PC-3 (cell line): ENCODE data around the gene SLC23A2. TPM values are rescaled to one million over a fixed set of nuclear protein-coding genes. Genes with fewer than 3 reads are reported as not detected.
A peak's percentile ranks its signal among the peaks of the same experiment; 100 is the strongest.

Source experiments
- ATAC-seq: fragments of 200-7000 bp; cut with Tn5 transposase; 2 replicates; pipeline ENCODE4 v1.9.1; 2020; ENCODE audit warnings: mild to moderate bottlenecking, moderate library complexity
- BruUV-seq: library from RNA; stranded (reverse); fragments of 400-500 nt; replicated peaks from 2 replicates; lab custom pipeline; 2021; lab: Mats Ljungman, UMichigan
- CTCF ChIA-PET: fragments of 300-600 bp; sonication (Branson Sonifier 250); formaldehyde crosslinking; loops from one replicate; lab custom pipeline; 2022; ENCODE audit warnings: antibody characterized with exemption; lab: Charles Lee
- POLR2A ChIA-PET: fragments of 300-600 bp; sonication (Branson Sonifier 250); formaldehyde crosslinking; loops from one replicate; lab custom pipeline; 2022; ENCODE audit warnings: antibody characterized with exemption; ENCODE audit not compliant: unreplicated experiment; lab: Charles Lee
- DNase-seq: peaks from one replicate; pipeline ENCODE4 v3.0.0-alpha.2; 2015
- H2AFZ ChIP-seq: fragments of 300-600 bp; sonication (generic); 2 replicates; pipeline ENCODE4 v1.6.0; 2016; ENCODE audit warnings: antibody characterized with exemption, low read length
- H3F3A ChIP-seq: fragments of 300-600 bp; sonication (generic); one replicate; pipeline ENCODE4 v1.6.0; 2017; ENCODE audit warnings: antibody characterized with exemption, low read length, control low read depth, mild to moderate bottlenecking; ENCODE audit not compliant: unreplicated experiment
- H3K27ac ChIP-seq: fragments of 300-600 bp; sonication (generic); 2 replicates; pipeline ENCODE4 v1.5.1; 2016; ENCODE audit warnings: mild to moderate bottlenecking, low read length
- H3K27me3 ChIP-seq: fragments of 300-600 bp; sonication (generic); 2 replicates; pipeline ENCODE4 v1.6.1; 2016; ENCODE audit warnings: low read length, mixed read lengths
- H3K36me3 ChIP-seq: fragments of 300-600 bp; sonication (generic); 2 replicates; pipeline ENCODE4 v1.6.1; 2016; ENCODE audit warnings: low read depth, mixed run types, low read length, mixed read lengths
- H3K4me1 ChIP-seq: fragments of 300-600 bp; sonication (generic); 2 replicates; pipeline ENCODE4 v1.5.1; 2016; ENCODE audit warnings: low read length; ENCODE audit not compliant: insufficient read depth
- H3K4me2 ChIP-seq: fragments of 300-600 bp; sonication (generic); 2 replicates; pipeline ENCODE4 v1.6.0; 2016; ENCODE audit warnings: low read length
- H3K4me3 ChIP-seq: fragments of 300-600 bp; sonication (generic); 2 replicates; pipeline ENCODE4 v1.5.1; 2016; ENCODE audit warnings: mild to moderate bottlenecking, low read length, mixed read lengths
- H3K79me2 ChIP-seq: fragments of 300-600 bp; sonication (generic); 2 replicates; pipeline ENCODE4 v1.6.1; 2017; ENCODE audit warnings: low read length, mixed read lengths
- H3K9ac ChIP-seq: fragments of 300-600 bp; sonication (generic); 2 replicates; pipeline ENCODE4 v1.6.0; 2016; ENCODE audit warnings: mild to moderate bottlenecking, low read length
- H3K9me2 ChIP-seq: fragments of 300-600 bp; sonication (generic); replicated peaks from 2 replicates; pipeline ENCODE4 v1.6.1; 2016; ENCODE audit warnings: mixed run types, low read length, mixed read lengths
- H3K9me3 ChIP-seq: fragments of 300-600 bp; sonication (generic); 2 replicates; pipeline ENCODE4 v1.6.1; 2016; ENCODE audit warnings: low read length, mixed read lengths
- H4K20me1 ChIP-seq: fragments of 300-600 bp; sonication (generic); 2 replicates; pipeline ENCODE4 v1.6.1; 2016; ENCODE audit warnings: low read length, mixed read lengths
- EZH2 ChIP-seq: fragments of 300-600 bp; sonication (generic); IDR thresholded peaks from one replicate; pipeline ENCODE4 v1.6.1; 2017; ENCODE audit warnings: antibody characterized with exemption, mild to moderate bottlenecking, low read length; ENCODE audit not compliant: unreplicated experiment
- EZH2phosphoT487 ChIP-seq: fragments of 300-600 bp; sonication (generic); IDR thresholded peaks from 2 replicates; pipeline ENCODE4 v1.6.1; 2018; ENCODE audit warnings: mild to moderate bottlenecking, antibody characterized with exemption, low read length, borderline replicate concordance
- intact Hi-C: fragments of 100-400 bp; cut with micrococcal nuclease; formaldehyde crosslinking; loops from 2 replicates; pipeline ENCODE4 v1.9.0; 2023
- total RNA-seq: library from RNA; depleted of rRNA; stranded (reverse); fragments of >200 nt; gene quantifications from 2 replicates; pipeline ENCODE4 v1.2.3, GENCODE V29; 2014
- TF ChIP-seq, protein P1 (sequence below): fragments of 300-600 bp; sonication (generic); conservative IDR thresholded peaks from 2 replicates; pipeline ENCODE4 v1.5.1; 2017; ENCODE audit warnings: antibody characterized with exemption, low read depth, mild to moderate bottlenecking, low read length

SLC23A2 gene
- total RNA-seq, 1 experiment from 2014 or later = 18.3 TPM

DNA sequence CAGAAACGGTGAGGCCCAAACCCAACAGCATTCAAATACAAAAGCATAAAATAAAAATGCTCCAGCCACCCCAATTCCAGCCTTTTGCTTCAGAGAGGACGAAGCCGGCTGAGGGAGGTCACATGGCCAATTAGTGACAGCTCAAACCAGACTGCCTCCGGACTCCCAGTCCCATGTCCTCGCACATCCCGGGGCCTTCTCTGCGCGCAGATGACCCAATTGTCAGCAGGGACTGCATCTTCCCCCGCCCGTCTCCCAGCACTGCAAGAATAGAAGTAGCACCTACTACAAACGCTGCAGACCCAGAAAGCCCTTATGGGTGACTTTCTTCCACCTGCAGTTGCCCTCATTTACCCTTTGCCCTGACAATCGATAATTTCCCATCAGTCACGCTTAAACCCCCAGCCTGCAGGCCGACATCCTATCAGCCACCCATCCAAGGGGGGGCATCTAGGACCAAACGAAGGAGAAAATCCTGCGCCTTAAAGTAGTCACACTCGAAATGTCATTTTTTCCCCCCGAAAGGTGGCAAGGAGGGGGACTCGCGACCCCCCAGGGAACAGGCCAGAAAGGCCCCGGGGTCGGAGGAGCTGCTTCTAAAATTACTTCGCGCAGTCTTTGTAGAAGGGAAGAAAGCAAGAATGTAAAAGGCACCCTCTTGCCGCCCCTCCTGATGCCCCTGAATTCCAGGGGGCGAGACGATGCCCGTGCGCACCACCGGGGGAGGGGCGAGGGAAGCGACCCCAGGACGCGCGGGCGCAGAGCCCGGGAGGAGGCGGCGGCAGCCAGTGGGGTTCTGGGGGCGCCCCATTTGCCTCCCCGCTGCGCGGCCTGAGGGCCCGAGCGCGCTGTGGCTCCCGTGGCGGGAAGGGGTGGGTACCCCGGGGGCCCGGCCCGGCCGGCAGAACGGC is 792 bp downstream of the SLC23A2 start:
- BruUV-seq = no TSS peak
- H3K79me2 ChIP-seq = peaks cover 53% of the 10 kb centered on the region
- no peaks in the 10 kb centered on the region for H3K9me3 ChIP-seq
- H4K20me1 ChIP-seq = peaks cover 14% of the 10 kb centered on the region; the same call in 1 of the 2 replicates
- H3K27ac ChIP-seq = no peak overlapping the region
- H3K9ac ChIP-seq = peak overlapping the region; percentile 79
- no peaks in the 10 kb centered on the region for H3K27me3 ChIP-seq
- H3K4me3 ChIP-seq = peak overlapping the region; percentile 84
- H3K36me3 ChIP-seq = no peaks in the 10 kb centered on the region
- H2AFZ ChIP-seq = peak overlapping the region; percentile 48
- intact Hi-C loops = loop anchor here (1.0 kb wide), 1 partner anchor 100 kb away; no protein-coding TSS in a partner anchor
- H3K9me2 ChIP-seq = no peaks in the 10 kb centered on the region
- ATAC-seq (peak; percentile 52), DNase-seq (no peak)
- ChIA-PET CTCF (no interaction called here), POLR2A (no interaction called here)
- no peaks in the 10 kb centered on the region for H3F3A ChIP-seq
- H3K4me2 ChIP-seq = peak overlapping the region; percentile 97
- TF ChIP-seq EZH2 = no peak
- TF ChIP-seq, protein P1, sequence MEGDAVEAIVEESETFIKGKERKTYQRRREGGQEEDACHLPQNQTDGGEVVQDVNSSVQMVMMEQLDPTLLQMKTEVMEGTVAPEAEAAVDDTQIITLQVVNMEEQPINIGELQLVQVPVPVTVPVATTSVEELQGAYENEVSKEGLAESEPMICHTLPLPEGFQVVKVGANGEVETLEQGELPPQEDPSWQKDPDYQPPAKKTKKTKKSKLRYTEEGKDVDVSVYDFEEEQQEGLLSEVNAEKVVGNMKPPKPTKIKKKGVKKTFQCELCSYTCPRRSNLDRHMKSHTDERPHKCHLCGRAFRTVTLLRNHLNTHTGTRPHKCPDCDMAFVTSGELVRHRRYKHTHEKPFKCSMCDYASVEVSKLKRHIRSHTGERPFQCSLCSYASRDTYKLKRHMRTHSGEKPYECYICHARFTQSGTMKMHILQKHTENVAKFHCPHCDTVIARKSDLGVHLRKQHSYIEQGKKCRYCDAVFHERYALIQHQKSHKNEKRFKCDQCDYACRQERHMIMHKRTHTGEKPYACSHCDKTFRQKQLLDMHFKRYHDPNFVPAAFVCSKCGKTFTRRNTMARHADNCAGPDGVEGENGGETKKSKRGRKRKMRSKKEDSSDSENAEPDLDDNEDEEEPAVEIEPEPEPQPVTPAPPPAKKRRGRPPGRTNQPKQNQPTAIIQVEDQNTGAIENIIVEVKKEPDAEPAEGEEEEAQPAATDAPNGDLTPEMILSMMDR = no peak
- TF ChIP-seq EZH2phosphoT487 = no peak
- H3K4me1 ChIP-seq = peaks cover 13% of the 10 kb centered on the region

DNA sequence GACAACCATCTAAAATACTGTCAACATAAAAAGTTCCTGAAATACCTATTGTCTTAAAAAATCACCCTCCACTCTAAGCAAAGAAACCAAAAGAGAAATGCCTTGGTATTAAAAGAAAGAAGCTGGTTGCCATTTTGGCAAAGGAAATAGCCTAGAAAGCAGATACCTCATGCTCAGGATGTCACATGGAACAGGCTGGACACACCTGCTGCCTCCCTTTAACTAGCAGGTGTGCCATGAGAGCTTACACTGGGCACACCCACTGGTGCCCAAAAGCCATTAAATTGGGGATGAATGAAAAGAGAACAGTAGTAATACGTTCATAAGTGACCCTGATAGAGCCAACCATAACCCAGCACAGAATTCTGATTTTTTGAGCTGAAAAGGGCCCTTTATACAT is 1.5 kb downstream of the SLC23A2 start:
- peak overlapping the region; percentile 48 for H2AFZ ChIP-seq
- ATAC-seq (no peak), DNase-seq (no peak)
- H3K9me3 ChIP-seq = no peaks in the 10 kb centered on the region
- BruUV-seq = no TSS peak
- TF ChIP-seq, protein P1 = no peak
- TF ChIP-seq EZH2 = no peak
- no peak for TF ChIP-seq EZH2phosphoT487
- no peaks in the 10 kb centered on the region for H3K27me3 ChIP-seq
- no peaks in the 10 kb centered on the region for H3F3A ChIP-seq
- H3K9ac ChIP-seq = peak overlapping the region; percentile 79; the same call in 1 of the 2 replicates
- ChIA-PET CTCF (no interaction called here), POLR2A (no interaction called here)
- intact Hi-C loops = loop anchor here (1.0 kb wide), 1 partner anchor 101 kb away; no protein-coding TSS in a partner anchor
- H3K27ac ChIP-seq = no peak overlapping the region
- H3K79me2 ChIP-seq = peaks cover 60% of the 10 kb centered on the region
- H3K4me1 ChIP-seq = peaks cover 13% of the 10 kb centered on the region
- H3K9me2 ChIP-seq = no peaks in the 10 kb centered on the region
- H3K36me3 ChIP-seq = no peaks in the 10 kb centered on the region
- H4K20me1 ChIP-seq = peaks cover 14% of the 10 kb centered on the region; the same call in 1 of the 2 replicates
- peak overlapping the region; percentile 84 for H3K4me3 ChIP-seq
- H3K4me2 ChIP-seq = peak overlapping the region; percentile 97

DNA sequence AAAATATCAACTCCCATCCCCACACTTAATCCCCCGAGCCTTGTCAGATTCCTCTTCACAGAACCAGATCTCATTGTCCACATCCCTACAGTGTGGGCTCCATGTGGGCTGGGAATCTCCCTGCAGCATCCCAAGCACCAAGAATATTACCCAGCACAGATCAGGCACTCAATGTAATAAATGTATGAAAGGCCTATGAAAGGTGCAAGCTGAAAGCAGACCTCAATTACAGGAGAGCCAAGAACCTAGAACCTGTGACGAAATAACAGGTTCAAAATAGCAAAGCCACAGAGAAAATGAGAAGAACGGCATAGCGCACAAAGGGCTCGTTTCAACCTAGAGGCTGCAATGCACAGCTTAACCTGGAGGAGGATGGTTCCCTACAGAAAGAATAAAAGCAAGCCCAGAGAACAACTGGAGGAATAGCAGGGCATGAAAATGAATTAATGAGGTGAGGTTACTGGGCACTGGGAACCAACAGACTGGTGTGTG is 3.1 kb downstream of the SLC23A2 start:
- Histone ChIP-seq H3K9me2 (no peaks in the 10 kb centered on the region), H3K4me2 (no peak overlapping the region), H3K4me3 (no peak overlapping the region), H3K79me2 (peaks cover 73% of the 10 kb centered on the region), H3K9ac (no peak overlapping the region), H2AFZ (no peak overlapping the region), H3K27ac (no peak overlapping the region), H3F3A (no peaks in the 10 kb centered on the region), H3K9me3 (no peaks in the 10 kb centered on the region), H4K20me1 (peaks cover 14% of the 10 kb centered on the region; the same call in 1 of the 2 replicates), H3K36me3 (no peaks in the 10 kb centered on the region), H3K27me3 (no peaks in the 10 kb centered on the region), H3K4me1 (peaks cover 13% of the 10 kb centered on the region)
- ATAC-seq = no peak
- DNase-seq = peak; percentile 13
- POLR2A ChIA-PET = no interaction called here
- intact Hi-C loops = no loop called here
- CTCF ChIA-PET = interaction anchor here (0.6 kb wide), 1 partner anchor 30 kb away, joined by 3 read pairs; no protein-coding TSS in a partner anchor
- TF ChIP-seq EZH2phosphoT487 = no peak
- no peak for TF ChIP-seq EZH2
- TF ChIP-seq, protein P1 = peak; percentile 33; the same call in 1 of the 2 replicates
- BruUV-seq = no TSS peak
